Smooth muscle cell (in vitro differentiated cells): Measurements from ENCODE around the gene E4F1. TPM values are rescaled to one million over a fixed set of nuclear protein-coding genes. Genes with fewer than 3 reads are reported as not detected.

Experiments used
- DNase-seq: peaks from one replicate; lab custom pipeline; 2025; ENCODE audit not compliant: unreplicated experiment; lab: John Stamatoyannopoulos, UW
- H2AFZ ChIP-seq: fragments of 200-600 bp; sonication (generic); 2 replicates; pipeline ENCODE4 v1.6.0; 2016; ENCODE audit warnings: antibody characterized with exemption, low read depth, mild to moderate bottlenecking
- H3F3A ChIP-seq: fragments of 200-600 bp; sonication (generic); 2 replicates; pipeline ENCODE4 v1.6.0; 2017; ENCODE audit warnings: antibody characterized with exemption, low read depth
- H3K27ac ChIP-seq: fragments of 200-600 bp; sonication (generic); 2 replicates; pipeline ENCODE4 v1.5.1; 2016; ENCODE audit warnings: low read depth, mild to moderate bottlenecking
- H3K27me3 ChIP-seq: fragments of 200-600 bp; sonication (generic); 2 replicates; pipeline ENCODE4 v1.6.1; 2016; ENCODE audit warnings: low read depth, mild to moderate bottlenecking
- H3K36me3 ChIP-seq: fragments of 200-600 bp; sonication (generic); 2 replicates; pipeline ENCODE4 v1.5.1; 2016; ENCODE audit warnings: low read depth
- H3K4me1 ChIP-seq: fragments of 200-600 bp; sonication (generic); 2 replicates; pipeline ENCODE4 v1.5.1; 2016; ENCODE audit warnings: low read depth
- H3K4me2 ChIP-seq: fragments of 200-600 bp; sonication (generic); 2 replicates; pipeline ENCODE4 v1.6.0; 2016; ENCODE audit warnings: mild to moderate bottlenecking
- H3K4me3 ChIP-seq: fragments of 200-600 bp; sonication (generic); 2 replicates; pipeline ENCODE4 v1.5.1; 2016; ENCODE audit warnings: mild to moderate bottlenecking
- H3K79me2 ChIP-seq: fragments of 200-600 bp; sonication (generic); 2 replicates; pipeline ENCODE4 v1.6.0; 2016; ENCODE audit warnings: low read depth, mild to moderate bottlenecking
- H3K9ac ChIP-seq: fragments of 200-600 bp; sonication (generic); 2 replicates; pipeline ENCODE4 v1.6.0; 2016; ENCODE audit warnings: low read depth
- H3K9me3 ChIP-seq: fragments of 200-600 bp; sonication (generic); replicated peaks from 2 replicates; pipeline ENCODE4 v1.5.1; 2016; ENCODE audit warnings: low read depth
- H4K20me1 ChIP-seq: fragments of 200-600 bp; sonication (generic); 2 replicates; pipeline ENCODE4 v1.6.0; 2016; ENCODE audit warnings: low read depth
- CTCF ChIP-seq: fragments of 200-600 bp; sonication (generic); IDR thresholded peaks from 2 replicates; pipeline ENCODE4 v1.5.1; 2017; ENCODE audit warnings: borderline replicate concordance, mild to moderate bottlenecking, antibody characterized with exemption; ENCODE audit not compliant: insufficient read depth, poor library complexity, severe bottlenecking
- WGBS: methylation state at CpG from one replicate; pipeline ENCODE4 v1.1.7; 2016; ENCODE audit warnings: low lambda C conversion rate; 5-methylcytosine and 5-hydroxymethylcytosine counted together
- polyA plus RNA-seq: library from polyadenylated mRNA; unstranded; fragments of >200 nt; fragmentation: Nextera tagmentation; extraction: Ambion mirVana; gene quantifications from 2 replicates; pipeline ENCODE4 v1.2.1, GENCODE V29; 2016
- total RNA-seq: library from RNA; depleted of rRNA; stranded (reverse); fragments of >200 nt; gene quantifications from 2 replicates; pipeline ENCODE4 v1.2.3, GENCODE V29; 2014

The E4F1 gene
- total and polyA plus RNA-seq, 2 experiments from 2014 or later = 12.1 to 22.4 TPM

- H3K79me2 ChIP-seq = no peaks in the 10 kb centered on the region
- H3K9ac ChIP-seq = no peak overlapping the region
- no peaks in the 10 kb centered on the region for H3K27me3 ChIP-seq
- no peak overlapping the region for H3K4me3 ChIP-seq
- no peaks in the 10 kb centered on the region for H3K9me3 ChIP-seq
- 95% methylated on average over 24 of the region's 106 CpGs for WGBS
- DNase-seq = no peak
- H2AFZ ChIP-seq = no peak overlapping the region
- H3F3A ChIP-seq = no peaks in the 10 kb centered on the region
- no peak overlapping the region for H3K27ac ChIP-seq
- H3K4me2 ChIP-seq = no peak overlapping the region
- H3K4me1 ChIP-seq = no peaks in the 10 kb centered on the region
- H3K36me3 ChIP-seq = no peaks in the 10 kb centered on the region
- no peak for TF ChIP-seq CTCF
- no peaks in the 10 kb centered on the region for H4K20me1 ChIP-seq
Measured at GRCh38 chr16:2178321-2179106, 44.9 kb upstream of the E4F1 start.

GRCh38 chr16:2179107-2179501, 44.3 kb upstream of the E4F1 start:
- no peaks in the 10 kb centered on the region for H3K27me3 ChIP-seq
- no peaks in the 10 kb centered on the region for H4K20me1 ChIP-seq
- no peak overlapping the region for H3K4me2 ChIP-seq

GRCh38 chr16:2179576-2179975, 43.8 kb upstream of the E4F1 start:
- H2AFZ ChIP-seq = no peak overlapping the region
- no peaks in the 10 kb centered on the region for H4K20me1 ChIP-seq
- DNase-seq = no peak
- no peaks in the 10 kb centered on the region for H3K4me1 ChIP-seq
- WGBS = over 99% methylated on average over 25 of the region's 31 CpGs
- H3K36me3 ChIP-seq = no peaks in the 10 kb centered on the region
- H3K4me2 ChIP-seq = no peak overlapping the region
- no peaks in the 10 kb centered on the region for H3F3A ChIP-seq
- no peak overlapping the region for H3K4me3 ChIP-seq
- H3K9ac ChIP-seq = no peak overlapping the region
- no peak for TF ChIP-seq CTCF
- no peaks in the 10 kb centered on the region for H3K27me3 ChIP-seq
- no peaks in the 10 kb centered on the region for H3K9me3 ChIP-seq
- H3K27ac ChIP-seq = no peak overlapping the region
- no peaks in the 10 kb centered on the region for H3K79me2 ChIP-seq

More at GRCh38 chr16:2179107-2179501, 44.3 kb upstream of the E4F1 start:
- no peak for TF ChIP-seq CTCF
- Histone ChIP-seq H3K36me3 (no peaks in the 10 kb centered on the region), H3K79me2 (no peaks in the 10 kb centered on the region), H3K27ac (no peak overlapping the region), H3K9me3 (no peaks in the 10 kb centered on the region), H3K4me3 (no peak overlapping the region), H3K4me1 (no peaks in the 10 kb centered on the region), H2AFZ (no peak overlapping the region), H3F3A (no peaks in the 10 kb centered on the region), H3K9ac (no peak overlapping the region)
- DNase-seq = no peak
- WGBS = 73% methylated on average over 8 of the region's 50 CpGs

- no peaks in the 10 kb centered on the region for H3K27me3 ChIP-seq
- no peak for TF ChIP-seq CTCF
- WGBS = 94% methylated on average over 18 of the region's 43 CpGs
- no peaks in the 10 kb centered on the region for H3K36me3 ChIP-seq
- no peak overlapping the region for H2AFZ ChIP-seq
- H3K79me2 ChIP-seq = no peaks in the 10 kb centered on the region
- no peak for DNase-seq
- H3F3A ChIP-seq = no peaks in the 10 kb centered on the region
- no peak overlapping the region for H3K4me3 ChIP-seq
- no peak overlapping the region for H3K4me2 ChIP-seq
- no peak overlapping the region for H3K9ac ChIP-seq
- no peak overlapping the region for H3K27ac ChIP-seq
- H3K4me1 ChIP-seq = no peaks in the 10 kb centered on the region
- H3K9me3 ChIP-seq = no peaks in the 10 kb centered on the region
- no peaks in the 10 kb centered on the region for H4K20me1 ChIP-seq
Measured at GRCh38 chr16:2180461-2180860, 42.9 kb upstream of the E4F1 start.
